NCI-H2196 (cell line): ENCODE data around the gene RFK.
"Not testable (repeated sequence)": the region's sequence is repeated elsewhere in the genome, so short reads cannot be mapped to it uniquely, and the experiment has no call there.

Source experiments
- DNase-seq: peaks from one replicate; lab custom pipeline; 2025; ENCODE audit not compliant: unreplicated experiment; lab: John Stamatoyannopoulos, UW

RFK gene

DNA sequence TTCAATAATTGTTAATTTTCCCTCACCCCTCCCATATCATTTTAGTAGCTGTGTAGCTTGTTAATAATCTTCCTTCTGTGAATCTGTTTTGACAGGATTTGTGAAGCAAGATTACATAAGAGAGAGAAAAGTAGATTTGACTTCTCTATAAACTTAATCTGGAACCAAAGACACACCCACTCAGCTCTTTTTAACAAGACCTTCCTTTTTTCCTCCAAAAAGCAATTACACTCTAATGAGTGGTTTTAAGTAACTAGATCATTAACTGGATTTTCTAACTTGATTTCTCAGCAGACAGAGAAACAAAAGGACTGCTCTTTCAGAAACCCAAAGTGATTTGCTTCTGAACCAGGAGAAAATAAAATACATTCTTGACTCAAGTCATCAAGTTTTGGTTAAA is 21.9 kb downstream of the RFK start:
- no peak for DNase-seq

DNA sequence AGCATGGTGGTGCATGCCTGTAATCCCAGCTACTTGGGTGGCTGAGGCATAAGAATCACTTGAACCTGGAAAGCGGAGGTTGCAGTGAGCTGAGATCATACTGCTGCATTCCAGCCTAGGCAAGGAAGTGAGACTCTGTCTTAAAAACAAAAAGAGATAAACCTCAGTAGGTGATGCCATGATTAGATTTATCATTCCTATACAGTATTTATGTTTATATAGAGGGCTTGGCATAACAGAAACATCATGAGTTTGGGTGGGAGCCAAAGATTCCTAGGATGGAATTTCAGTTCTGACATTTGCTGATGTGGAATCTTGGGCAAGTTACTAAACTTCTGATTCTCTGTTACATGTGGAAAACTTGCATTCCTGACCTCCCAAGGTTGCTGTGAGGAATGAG is 22.3 kb downstream of the RFK start:
- DNase-seq = no peak

DNA sequence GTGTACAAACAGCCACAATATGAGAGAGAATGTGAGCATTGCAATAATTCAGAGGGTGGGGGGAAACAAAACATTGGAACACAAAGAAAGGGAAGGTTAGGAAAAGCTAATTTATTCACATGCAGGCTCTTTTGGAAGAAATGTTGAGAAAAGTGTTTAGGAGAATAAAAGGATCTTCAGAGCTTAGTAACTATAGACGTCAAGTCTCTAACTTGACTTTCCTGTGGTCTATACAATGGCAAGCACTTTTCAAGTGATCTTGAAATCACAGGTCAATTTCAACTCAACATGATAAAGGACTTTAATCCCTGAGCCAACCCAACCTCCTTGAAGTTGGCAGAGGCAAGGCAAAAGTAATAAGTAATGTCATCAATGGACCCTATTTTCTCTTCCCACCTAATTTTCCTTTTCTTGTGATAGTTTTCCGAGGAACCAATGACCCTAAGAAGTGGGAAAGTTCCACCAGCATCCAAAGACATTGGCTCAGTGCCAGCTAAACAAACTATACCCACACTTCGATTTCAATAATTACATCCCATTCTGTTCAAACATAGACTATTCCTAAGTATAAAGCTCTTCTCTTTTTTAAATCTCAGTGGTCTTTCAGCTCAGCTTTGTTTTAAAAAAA is 23.7 kb downstream of the RFK start:
- peak; percentile 19 for DNase-seq

DNA sequence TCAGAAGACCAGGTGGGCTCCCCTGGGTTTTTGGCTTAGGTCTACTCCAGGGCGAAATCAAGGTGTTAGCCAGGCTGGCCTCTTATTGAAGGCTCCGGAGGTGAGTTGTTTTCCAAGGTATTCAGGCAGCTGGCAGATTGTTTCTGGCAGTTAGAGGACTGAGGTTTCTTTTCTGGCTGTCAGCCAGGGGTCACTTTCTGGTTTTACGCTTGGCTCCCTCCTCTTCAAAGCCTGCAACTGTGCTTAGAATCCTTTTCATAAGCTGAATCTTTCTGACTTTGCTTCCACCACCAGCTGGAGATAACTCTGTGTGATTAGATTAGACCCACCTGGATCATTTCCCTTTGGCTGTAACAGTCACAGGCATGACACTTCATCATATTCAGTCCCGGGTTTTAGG is 24.6 kb downstream of the RFK start:
- DNase-seq = peak; percentile 83

DNA sequence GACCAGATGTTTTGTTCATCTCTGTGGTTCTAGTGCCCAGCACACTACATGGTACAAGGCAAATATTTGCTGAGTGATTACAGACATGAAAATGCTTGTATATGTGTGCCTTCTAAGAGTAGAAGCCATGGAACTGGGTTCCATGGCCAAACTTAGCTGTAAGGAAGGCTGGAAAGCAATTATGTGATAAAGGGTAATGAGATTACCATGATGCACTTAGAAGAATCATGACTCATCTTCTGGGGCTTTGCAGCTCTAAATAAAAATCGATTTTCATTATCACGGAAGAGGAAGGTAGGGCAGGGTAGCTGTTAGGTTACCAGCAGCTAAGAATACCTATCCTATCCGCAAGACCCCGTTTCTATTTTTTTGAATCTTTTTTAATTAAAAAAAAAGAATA is 28.0 kb downstream of the RFK start:
- DNase-seq = no peak

DNA sequence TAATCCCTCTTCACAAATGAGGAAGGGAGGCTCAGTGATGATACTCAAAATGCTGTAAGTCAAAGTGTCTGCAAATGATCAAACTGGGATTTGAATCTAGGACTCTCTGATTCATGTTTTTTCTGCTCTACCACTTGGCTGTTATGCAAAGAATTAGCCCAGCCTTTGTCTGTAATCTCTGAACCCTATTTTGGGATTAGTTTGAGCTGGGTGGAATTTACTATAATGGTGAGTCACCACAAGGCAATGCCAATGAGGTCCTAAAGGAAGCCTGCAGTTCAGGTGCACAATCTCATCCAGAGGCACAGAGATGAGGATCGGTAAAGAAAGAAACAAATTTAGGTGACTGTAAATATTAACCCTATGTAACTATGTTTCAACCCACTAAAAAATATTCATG is 29.2 kb downstream of the RFK start:
- no peak for DNase-seq

DNA sequence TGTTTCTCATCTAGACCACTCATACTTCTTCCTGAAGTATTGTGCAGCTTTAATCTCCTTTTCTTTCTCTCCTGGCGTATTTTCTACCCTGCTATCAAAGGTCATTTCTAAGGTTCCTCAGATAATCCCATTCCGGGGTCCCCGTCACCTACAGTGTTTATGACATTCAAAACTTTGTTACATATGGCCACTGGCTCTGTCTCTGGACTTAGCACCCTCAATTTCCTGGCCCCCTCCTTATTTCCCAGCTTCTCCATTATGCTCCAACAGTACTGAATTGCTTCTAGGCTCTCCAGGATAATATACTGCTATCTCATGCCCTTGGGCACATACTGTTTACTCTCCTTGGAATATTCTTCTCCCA is 31.2 kb downstream of the RFK start:
- no peak for DNase-seq

DNA sequence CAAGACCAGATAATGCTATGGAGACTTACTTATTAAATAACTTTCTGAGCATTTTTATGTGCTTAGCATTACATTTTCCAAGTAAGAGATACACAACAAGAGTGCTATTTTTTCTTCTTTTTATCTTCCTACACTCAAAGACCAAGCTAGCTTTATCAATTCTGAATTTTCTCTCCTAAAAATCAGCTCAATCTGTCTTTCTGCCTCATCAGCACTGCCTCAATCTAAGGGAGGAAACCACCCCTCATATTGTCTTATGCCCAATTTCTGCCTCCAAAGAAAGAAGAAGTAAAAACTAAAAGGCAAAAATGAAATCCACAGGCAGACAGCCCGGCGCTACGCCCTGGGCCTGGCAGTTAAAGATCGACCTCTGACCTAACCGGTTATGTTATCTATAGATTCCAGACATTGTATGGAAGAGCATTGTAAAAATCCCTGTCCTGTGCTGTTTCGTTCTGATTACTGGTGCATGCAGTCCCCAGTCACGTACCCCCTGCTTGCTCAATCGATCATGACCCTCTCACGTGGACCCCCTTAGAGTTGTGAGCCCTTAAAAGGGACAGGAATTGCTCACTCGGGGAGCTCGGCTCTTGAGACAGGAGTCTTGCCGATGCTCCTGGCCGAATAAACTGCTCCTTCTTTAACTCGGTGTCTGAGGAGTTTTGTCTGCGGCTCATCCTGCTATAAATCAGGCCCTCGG is 31.7 kb downstream of the RFK start:
- DNase-seq = not testable (repeated sequence)

DNA sequence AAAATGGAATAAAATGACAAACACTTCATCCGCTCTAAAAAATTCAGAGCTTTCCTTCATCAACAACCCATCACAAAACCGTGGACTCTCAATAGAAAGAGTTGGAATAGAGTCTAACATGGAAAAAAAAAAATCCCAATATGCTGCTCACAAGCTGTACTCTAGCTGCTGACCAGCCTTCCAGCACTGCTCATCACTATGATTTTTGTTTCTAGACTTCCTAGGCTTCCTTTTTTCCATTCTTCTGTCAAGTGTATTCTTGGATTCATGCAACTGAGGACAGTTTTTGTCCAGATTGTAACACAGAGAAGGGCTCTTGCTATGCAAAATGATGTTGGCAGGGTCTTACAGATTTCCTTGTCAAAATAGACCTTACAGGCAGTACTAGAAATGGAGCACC is 34.5 kb downstream of the RFK start:
- DNase-seq = no peak

DNA sequence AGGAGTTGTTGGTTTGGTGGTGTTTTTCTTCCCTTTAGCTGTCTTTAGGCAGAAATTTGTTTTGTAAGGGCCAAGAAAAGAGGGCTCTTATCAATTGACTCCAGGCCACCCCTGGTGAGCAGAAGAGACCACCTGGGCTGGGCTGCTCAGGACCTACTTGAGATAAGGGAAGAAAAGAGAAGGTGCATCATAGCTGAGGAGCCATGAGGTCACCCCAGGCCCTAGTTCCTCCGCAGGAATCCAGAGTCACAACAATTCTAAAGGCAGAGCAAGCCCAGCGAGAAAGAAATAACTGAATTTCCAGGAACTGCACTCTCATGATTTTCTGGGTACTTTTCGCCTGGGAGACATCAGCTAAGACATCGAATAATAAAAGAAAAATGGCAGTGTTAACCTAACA is 34.9 kb downstream of the RFK start:
- no peak for DNase-seq

DNA sequence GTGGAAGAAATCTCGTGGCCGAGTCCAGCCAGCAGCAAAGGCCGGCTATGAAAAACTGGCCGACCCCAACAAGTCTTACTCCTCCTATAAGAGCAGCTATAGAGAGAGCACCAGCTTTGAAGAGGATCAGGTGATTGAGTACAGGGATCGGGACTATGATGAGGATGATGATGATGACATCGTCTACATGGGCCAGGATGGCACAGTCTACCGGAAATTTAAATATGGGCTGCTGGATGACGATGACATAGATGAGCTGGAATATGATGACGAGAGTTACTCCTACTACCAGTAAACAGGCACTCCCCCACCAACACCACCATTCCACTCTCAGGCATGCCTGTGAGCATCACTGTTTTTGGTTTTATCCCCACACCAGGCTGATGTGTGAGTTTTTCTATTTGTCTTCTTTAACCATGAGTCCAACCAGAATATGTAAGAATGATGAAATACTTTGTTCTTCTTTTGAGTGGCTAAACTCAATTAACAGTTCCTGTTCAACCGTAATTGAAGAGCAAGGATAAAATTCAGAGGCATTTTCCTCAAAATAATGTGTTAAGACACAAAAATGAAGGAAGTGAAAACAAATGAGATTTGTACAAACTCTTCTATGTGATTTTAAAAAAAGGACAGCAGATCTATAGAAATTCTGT is 35.5 kb downstream of the RFK start:
- no peak for DNase-seq

DNA sequence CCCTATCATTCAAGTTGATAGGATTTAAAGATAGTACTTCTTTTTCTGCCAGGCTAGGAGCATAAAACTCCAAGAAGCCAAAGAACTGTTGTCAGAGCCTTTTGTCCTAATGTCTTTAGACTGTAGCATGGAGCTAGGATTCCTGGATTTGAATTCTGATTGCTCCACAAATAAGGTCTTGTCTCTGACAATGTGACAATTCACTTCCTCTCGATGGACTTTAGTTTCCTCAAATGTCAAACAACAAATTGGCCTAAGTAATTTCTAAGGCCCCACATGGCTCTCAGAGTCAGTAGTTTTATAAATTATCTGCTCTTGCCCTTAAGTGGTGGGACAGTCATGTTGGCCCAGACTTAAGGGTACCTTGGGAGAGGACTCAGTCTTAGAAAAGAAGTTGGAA is 36.7 kb downstream of the RFK start:
- no peak for DNase-seq

DNA sequence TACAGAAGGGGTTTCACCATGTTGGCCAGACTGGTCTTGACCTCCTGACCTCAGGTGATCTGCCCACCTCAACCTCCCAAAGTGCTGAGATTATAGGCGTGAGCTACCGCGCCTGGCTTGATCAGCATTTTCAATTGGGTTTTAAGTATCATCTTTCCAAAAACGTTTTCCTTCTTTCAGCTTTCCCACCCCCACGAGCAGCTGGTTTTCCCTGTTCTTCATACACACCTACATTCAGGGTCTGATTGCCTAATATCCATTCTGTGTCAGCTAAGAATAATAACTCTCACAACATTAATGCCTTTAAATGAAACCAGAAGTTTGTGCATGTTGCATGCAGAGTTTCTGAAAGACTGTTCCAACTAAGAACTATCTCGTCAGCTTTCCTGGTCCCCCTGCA is 38.3 kb downstream of the RFK start:
- no peak for DNase-seq

DNA sequence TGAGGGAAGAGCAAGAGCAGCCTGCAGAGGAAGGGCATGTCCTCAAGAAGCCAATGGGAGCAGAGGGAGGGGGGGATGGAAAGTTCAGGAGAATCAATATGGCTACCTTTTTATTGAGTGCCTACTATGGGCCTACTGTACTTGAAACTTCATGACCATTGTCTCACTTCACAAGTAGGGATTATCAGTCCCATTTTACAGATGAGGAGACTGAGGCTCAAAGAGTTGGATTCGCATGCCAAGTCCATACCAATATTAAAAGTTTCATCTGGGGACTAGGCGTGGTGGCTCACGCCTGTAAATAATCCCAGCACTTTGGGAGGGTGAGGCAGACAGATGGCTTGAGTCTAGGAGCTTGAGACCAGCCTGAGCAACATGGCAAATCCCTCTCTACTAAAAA is 40.0 kb downstream of the RFK start:
- no peak for DNase-seq

DNA sequence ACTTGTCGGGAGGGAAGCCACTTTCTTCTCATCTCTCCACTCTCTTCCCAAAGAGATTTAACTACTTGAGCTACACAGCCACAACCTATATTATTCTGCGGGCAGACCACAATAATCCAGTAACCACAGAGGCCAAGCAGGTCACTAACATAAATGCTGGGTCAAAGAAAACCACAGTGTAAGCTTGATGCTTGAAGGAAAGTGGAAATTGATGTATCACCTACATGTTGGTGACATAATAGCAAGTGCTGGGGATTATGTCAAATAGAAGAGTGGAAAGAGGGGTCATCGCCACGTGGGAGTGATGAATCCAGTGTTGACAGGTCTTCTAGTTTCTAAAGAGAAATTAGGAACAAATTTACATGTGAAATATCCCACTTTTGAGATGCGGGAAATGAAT is 40.9 kb downstream of the RFK start:
- no peak for DNase-seq

DNA sequence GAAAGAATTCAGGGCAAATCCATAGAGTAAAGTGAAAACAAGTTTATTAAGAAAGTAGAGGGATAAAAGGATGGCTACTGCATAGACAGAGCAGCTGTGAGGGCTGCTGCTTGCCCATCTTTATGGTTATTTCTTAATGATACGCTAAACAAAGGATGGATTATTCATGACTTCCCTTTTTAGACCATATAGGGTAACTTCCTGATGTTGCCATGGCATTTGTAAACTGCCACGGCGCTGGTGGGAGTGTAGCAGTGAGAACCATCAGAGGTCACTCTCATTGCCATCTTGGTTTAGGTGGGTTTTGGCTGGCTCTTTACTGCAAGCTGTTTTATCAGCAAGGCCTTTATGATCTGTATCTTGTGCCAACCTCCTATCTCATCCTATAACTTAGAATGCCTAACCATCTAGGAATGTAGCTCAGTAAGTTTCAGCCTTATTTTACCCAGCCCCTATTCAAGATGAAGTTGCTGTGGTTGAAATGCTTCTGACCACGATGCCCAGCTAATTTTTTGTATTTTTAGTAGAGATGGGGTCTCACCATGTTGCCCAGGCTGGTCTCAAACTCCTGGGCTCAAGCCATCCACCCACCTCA is 42.1 kb downstream of the RFK start:
- no peak for DNase-seq

DNA sequence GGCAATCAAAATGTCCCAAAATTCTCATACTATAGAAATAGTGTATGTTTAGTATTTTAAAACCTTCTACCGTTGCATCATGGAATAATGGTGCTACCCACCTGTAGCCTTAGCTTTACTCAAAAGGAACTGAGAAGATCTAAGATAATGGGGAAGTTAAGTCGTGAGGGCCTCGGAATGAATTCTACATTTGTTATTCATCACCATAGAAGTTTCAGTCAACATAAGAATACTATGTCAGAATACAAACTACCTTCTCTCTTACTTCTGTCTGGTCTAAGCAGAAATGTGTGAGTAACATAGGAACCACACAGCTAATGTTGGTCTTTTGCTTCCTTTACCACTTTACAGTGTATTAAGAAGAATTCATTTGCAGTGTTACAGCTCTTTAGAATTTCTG is 43.2 kb downstream of the RFK start:
- no peak for DNase-seq

DNA sequence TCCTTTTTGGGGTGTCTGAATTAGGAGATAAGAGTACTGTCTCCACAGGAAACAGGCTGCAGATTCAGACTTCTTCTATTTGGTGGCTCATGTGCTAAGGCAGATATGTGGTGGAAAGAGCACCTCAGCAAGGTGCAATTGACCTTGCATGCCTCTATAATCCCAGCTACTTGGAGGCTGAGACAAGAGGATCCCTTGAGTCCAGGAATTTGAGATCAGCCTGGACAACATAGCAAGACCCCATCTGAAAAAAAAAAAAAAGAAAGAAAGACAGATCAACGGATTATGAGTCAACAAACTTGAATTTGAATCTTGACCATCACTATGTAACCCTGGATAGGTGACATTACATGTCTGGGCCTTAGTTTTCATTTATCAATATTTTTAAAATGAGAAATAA is 44.4 kb downstream of the RFK start:
- DNase-seq = no peak

DNA sequence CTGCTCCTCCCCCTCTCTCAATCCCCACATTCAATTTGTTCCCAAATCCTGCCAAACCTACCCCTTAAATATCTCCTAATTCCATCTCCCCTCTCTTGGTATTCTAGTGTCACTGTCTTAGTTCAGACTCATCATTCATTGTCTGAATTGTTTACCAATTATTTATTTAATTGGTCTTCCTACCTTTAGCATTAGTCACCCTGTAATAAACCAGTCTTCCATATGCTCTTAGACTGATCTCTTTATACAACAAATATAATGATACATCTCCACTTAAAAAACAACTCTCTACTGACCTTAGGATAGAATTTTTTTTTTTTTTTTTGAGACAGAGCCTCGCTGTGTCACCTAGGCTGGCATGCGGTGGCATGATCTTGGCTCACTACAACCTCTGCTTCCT is 51.4 kb downstream of the RFK start:
- DNase-seq = no peak

DNA sequence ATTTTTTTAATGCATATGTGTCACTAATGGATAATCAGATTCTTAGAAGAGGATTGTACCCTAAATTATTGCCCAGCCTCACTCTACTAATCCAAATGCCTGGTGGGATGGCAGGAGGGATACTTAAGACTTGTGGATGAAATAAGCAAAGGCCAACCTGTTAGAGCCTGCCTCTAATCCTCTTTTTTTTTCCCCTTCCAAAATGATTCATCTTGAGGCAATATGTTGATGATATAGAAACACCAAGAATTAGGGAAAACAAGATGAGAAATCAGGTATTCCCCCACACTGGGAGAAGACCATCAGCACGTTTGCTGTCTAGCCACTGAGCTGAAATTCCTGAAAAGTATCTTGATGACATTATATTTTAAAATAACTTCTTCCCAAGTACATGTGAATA is 52.0 kb downstream of the RFK start:
- no peak for DNase-seq

DNA sequence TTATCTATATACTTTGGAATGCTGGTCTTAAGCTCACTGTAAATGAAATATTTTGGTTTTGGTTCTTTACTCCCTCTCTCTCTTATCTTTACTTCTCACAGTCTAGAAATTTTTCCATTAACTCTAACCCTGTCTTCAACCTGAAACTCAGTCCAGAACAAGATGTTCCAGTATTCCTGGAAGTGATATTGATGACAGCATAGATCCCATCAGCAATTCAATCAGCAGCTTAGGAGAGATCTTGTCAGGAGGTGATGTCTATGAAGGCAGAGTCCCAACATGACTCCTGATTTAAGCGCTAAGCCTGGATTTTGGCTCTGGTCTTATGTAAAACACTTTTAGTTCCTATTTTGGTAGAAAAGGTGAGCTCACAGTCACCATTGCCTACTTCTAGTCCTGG is 52.6 kb downstream of the RFK start:
- no peak for DNase-seq

DNA sequence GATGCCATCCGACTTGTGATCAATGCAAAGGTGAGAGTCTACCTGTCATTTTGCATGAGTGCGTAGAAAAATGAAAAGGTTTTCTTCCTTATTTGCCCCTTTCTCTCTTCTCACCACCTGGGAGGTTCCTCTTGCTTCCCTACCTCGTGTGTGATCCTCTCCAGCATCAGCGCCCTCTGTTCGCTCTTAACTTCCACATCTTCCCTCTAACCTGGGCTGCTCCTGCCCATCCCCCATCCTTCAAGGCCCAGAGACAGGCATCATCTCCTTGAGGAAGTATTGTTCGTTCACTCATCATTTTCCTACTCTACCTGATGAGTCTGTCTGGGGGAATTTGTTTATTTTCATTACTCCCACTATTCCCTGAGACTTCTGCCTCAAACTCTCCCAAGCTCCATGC is 55.8 kb downstream of the RFK start:
- DNase-seq = no peak
